RKO (cell line): ENCODE results near the gene HOXA11.
A peak's percentile ranks its signal among the peaks of the same experiment; 100 is the strongest.

Experiments used
- DNase-seq: peaks from one replicate; pipeline ENCODE4 v3.0.0-alpha.2; 2016; ENCODE audit warnings: low spot score

Gene HOXA11

GRCh38 chr7:27180431-27181420 is 4.3 kb downstream of the HOXA11 start:
- DNase-seq, result no peak

GRCh38 chr7:27179503-27180430 is 5.3 kb downstream of the HOXA11 start:
- peak; percentile 82 for DNase-seq

GRCh38 chr7:27179030-27179429 is 6.0 kb downstream of the HOXA11 start:
- peak; percentile 39 for DNase-seq

- peak; percentile 64 for DNase-seq
Measured at GRCh38 chr7:27178366-27178765, 6.7 kb downstream of the HOXA11 start.

- no peak for DNase-seq
Measured at GRCh38 chr7:27177795-27178320, 7.2 kb downstream of the HOXA11 start.

GRCh38 chr7:27176962-27177794 is 7.9 kb downstream of the HOXA11 start:
- DNase-seq, result no peak

GRCh38 chr7:27176524-27176845 is 8.5 kb downstream of the HOXA11 start:
- DNase-seq, result no peak

- no peak for DNase-seq
Measured at GRCh38 chr7:27175626-27176523, 9.2 kb downstream of the HOXA11 start.

- no peak for DNase-seq
Measured at GRCh38 chr7:27174874-27175625, 10.0 kb downstream of the HOXA11 start.

- DNase-seq, result no peak
Measured at GRCh38 chr7:27173956-27174873, 10.8 kb downstream of the HOXA11 start, which contains the start of gene HOXA10. HOXA10 (minus strand) TSS chr7:27174320; CDS start chr7:27174306, 14 bp downstream.

- DNase-seq, result peak; percentile 54
Measured at GRCh38 chr7:27173511-27173955, 11.5 kb downstream of the HOXA11 start.

GRCh38 chr7:27172823-27173510 is 12.1 kb downstream of the HOXA11 start:
- peak; percentile 69 for DNase-seq

- peak; percentile 70 for DNase-seq
Measured at GRCh38 chr7:27172315-27172774, 12.7 kb downstream of the HOXA11 start.

GRCh38 chr7:27171637-27172314 is 13.3 kb downstream of the HOXA11 start:
- peak; percentile 69 for DNase-seq

- peak; percentile 71 for DNase-seq
Measured at GRCh38 chr7:27171325-27171636, 13.8 kb downstream of the HOXA11 start.

GRCh38 chr7:27170426-27171324 is 14.4 kb downstream of the HOXA11 start:
- peak; percentile 42 for DNase-seq
